HCT116 (cell line): ENCODE data around the gene UROS.

Experiments used
- ATF3 ChIP-seq: IDR thresholded peaks from 2 replicates; pipeline ENCODE4 v1.6.1; 2012
- CTCF ChIP-seq, 3 experiments: fragments of 200-600 bp in 1 of 3; sonication (generic) in 1 of 3; IDR thresholded peaks in 2 of 3; conservative IDR thresholded peaks in 1 of 3; 2 replicates each; pipeline ENCODE4 v1.5.1; 2012 to 2017; ENCODE audit warnings: low read depth in 2 of 3, low read length in 2 of 3, antibody characterized with exemption in 1 of 3, borderline replicate concordance in 1 of 3, control low read depth in 1 of 3, mild to moderate bottlenecking in 1 of 3, mixed read lengths in 1 of 3, mixed run types in 1 of 3, moderate library complexity in 1 of 3; ENCODE audit not compliant: insufficient read depth in 1 of 3
- JUND ChIP-seq: IDR thresholded peaks from 2 replicates; pipeline ENCODE4 v1.6.1; 2012
- POLR2A ChIP-seq: IDR thresholded peaks from 2 replicates; pipeline ENCODE4 v1.7.0; 2011; ENCODE audit warnings: borderline replicate concordance; ENCODE audit not compliant: insufficient read depth, insufficient read length; ENCODE audit errors: extremely low read depth
- POLR2AphosphoS5 ChIP-seq: IDR thresholded peaks from 2 replicates; pipeline ENCODE4 v1.6.1; 2011; ENCODE audit warnings: mild to moderate bottlenecking, low read depth, low read length, moderate library complexity
- RAD21 ChIP-seq: IDR thresholded peaks from 2 replicates; pipeline ENCODE4 v1.6.1; 2012; ENCODE audit warnings: low read depth, mild to moderate bottlenecking
- REST ChIP-seq: IDR thresholded peaks from 2 replicates; pipeline ENCODE4 v1.6.1; 2012; ENCODE audit warnings: low read depth
- TCF7L2 ChIP-seq: IDR thresholded peaks from 2 replicates; pipeline ENCODE4 v1.7.0; 2011; ENCODE audit warnings: borderline replicate concordance, inconsistent platforms; ENCODE audit not compliant: insufficient read depth, insufficient read length; ENCODE audit errors: extremely low read depth

GRCh38 chr10:125769175-125769574 is 53.9 kb downstream of the UROS start:
- TF ChIP-seq CTCF (IDR thresholded peaks at IDR 0.05 in 2 of 3, conservative IDR thresholded peaks at IDR 0.05 in 1 of 3; ENCODE audit: borderline replicate concordance in 1 of 3, insufficient read depth in 1 of 3, low read depth in 2 of 3, low read length in 2 of 3) (no peak), JUND (no peak), TCF7L2 (no peak), ATF3 (no peak), POLR2A (no peak), REST (no peak), POLR2AphosphoS5 (no peak), RAD21 (no peak)
